HEK293 (cell line): ENCODE results near the gene SPOCK3.
"Not testable (repeated sequence)": the region's sequence is repeated elsewhere in the genome, so short reads cannot be mapped to it uniquely, and the experiment has no call there.

Source experiments
- CTCF ChIA-PET: fragments of 350-600 bp; formaldehyde crosslinking; extraction: SDS; loops from one replicate; lab custom pipeline; 2021; ENCODE audit warnings: antibody characterized with exemption; lab: Yijun Ruan, JAX
- POLR2A ChIA-PET: fragments of 300-600 bp; formaldehyde crosslinking; extraction: SDS; loops from one replicate; lab custom pipeline; 2020; ENCODE audit warnings: antibody characterized with exemption, inconsistent platforms; lab: Yijun Ruan, JAX
- H3K27ac ChIP-seq: fragments of 200-500 bp; sonication (Bioruptor generic); 2 replicates; pipeline ENCODE4 v1.5.1; 2014; ENCODE audit warnings: low read depth, low read length, control low read depth, inconsistent platforms; ENCODE audit errors: extremely low read depth
- H3K36me3 ChIP-seq, 2 experiments: fragments of 200-500 bp in 1 of 2; sonication (Bioruptor generic) in 1 of 2; 1 replicate in 1 of 2; 2 replicates in 1 of 2; pipeline ENCODE4 v1.5.1; 2014 to 2017; ENCODE audit warnings: inconsistent platforms in 2 of 2, low read length in 2 of 2; ENCODE audit not compliant: control insufficient read depth in 2 of 2, insufficient read depth in 1 of 2
- H3K4me1 ChIP-seq: fragments of 200-500 bp; sonication (Bioruptor generic); 2 replicates; pipeline ENCODE4 v1.5.1; 2014; ENCODE audit warnings: mild to moderate bottlenecking, low read length, inconsistent platforms; ENCODE audit not compliant: control insufficient read depth, insufficient read depth
- H3K4me3 ChIP-seq: 2 replicates; pipeline ENCODE4 v1.5.1; 2011; ENCODE audit warnings: low read depth, mild to moderate bottlenecking, control low read depth, low read length, moderate library complexity
- H3K9me3 ChIP-seq: fragments of 200-500 bp; sonication (Bioruptor generic); 2 replicates; pipeline ENCODE4 v1.5.1; 2014; ENCODE audit warnings: low read depth, low read length, inconsistent platforms; ENCODE audit not compliant: control insufficient read depth, insufficient read depth
- BCL11A ChIP-seq: fragments of 450-650 bp; formaldehyde crosslinking; IDR thresholded peaks from 2 replicates; pipeline ENCODE4 v1.5.1; 2016; ENCODE audit warnings: low read depth, missing biosample characterization, missing genetic modification characterization
- KLF9 ChIP-seq: fragments of 450-650 bp; formaldehyde crosslinking; IDR thresholded peaks from 2 replicates; pipeline ENCODE4 v1.5.1; 2016; ENCODE audit warnings: missing biosample characterization, missing genetic modification characterization, low read depth
- OVOL3 ChIP-seq: fragments of 450-650 bp; formaldehyde crosslinking; IDR thresholded peaks from 2 replicates; pipeline ENCODE4 v1.5.1; 2016; ENCODE audit warnings: missing biosample characterization, missing genetic modification characterization
- PRDM1 ChIP-seq: fragments of 450-650 bp; formaldehyde crosslinking; IDR thresholded peaks from 2 replicates; pipeline ENCODE4; 2016; ENCODE audit warnings: missing biosample characterization, missing genetic modification characterization
- PRDM2 ChIP-seq: fragments of 450-650 bp; formaldehyde crosslinking; IDR thresholded peaks from 2 replicates; pipeline ENCODE4 v1.5.1; 2016; ENCODE audit warnings: missing biosample characterization, missing genetic modification characterization, borderline replicate concordance
- ZFP41 ChIP-seq: fragments of 450-650 bp; formaldehyde crosslinking; IDR thresholded peaks from 2 replicates; pipeline ENCODE4 v1.5.1; 2016; ENCODE audit warnings: missing biosample characterization, missing genetic modification characterization, borderline replicate concordance
- ZFP69B ChIP-seq: fragments of 450-650 bp; formaldehyde crosslinking; IDR thresholded peaks from 2 replicates; pipeline ENCODE4 v1.5.1; 2016; ENCODE audit warnings: missing biosample characterization, missing genetic modification characterization
- ZNF10 ChIP-seq: fragments of 450-650 bp; formaldehyde crosslinking; IDR thresholded peaks from 2 replicates; pipeline ENCODE4 v1.5.1; 2017; ENCODE audit warnings: missing biosample characterization, missing genetic modification characterization
- ZNF121 ChIP-seq: fragments of 450-650 bp; formaldehyde crosslinking; IDR thresholded peaks from 2 replicates; pipeline ENCODE4 v1.5.1; 2016; ENCODE audit warnings: missing biosample characterization, missing genetic modification characterization
- ZNF140 ChIP-seq: fragments of 450-650 bp; formaldehyde crosslinking; IDR thresholded peaks from 2 replicates; pipeline ENCODE4 v1.5.1; 2016; ENCODE audit warnings: missing biosample characterization, missing genetic modification characterization
- ZNF157 ChIP-seq: fragments of 450-650 bp; formaldehyde crosslinking; IDR thresholded peaks from 2 replicates; pipeline ENCODE4 v1.5.1; 2016; ENCODE audit warnings: missing biosample characterization, missing genetic modification characterization
- ZNF211 ChIP-seq: fragments of 450-650 bp; formaldehyde crosslinking; IDR thresholded peaks from 2 replicates; pipeline ENCODE4 v1.5.1; 2016; ENCODE audit warnings: low read depth, missing biosample characterization, missing genetic modification characterization
- ZNF221 ChIP-seq: fragments of 450-650 bp; formaldehyde crosslinking; IDR thresholded peaks from 2 replicates; pipeline ENCODE4 v1.5.1; 2017; ENCODE audit warnings: missing biosample characterization, missing genetic modification characterization, borderline replicate concordance
- ZNF23 ChIP-seq: fragments of 450-650 bp; formaldehyde crosslinking; IDR thresholded peaks from 2 replicates; pipeline ENCODE4 v1.5.1; 2016; ENCODE audit warnings: missing biosample characterization, missing genetic modification characterization, borderline replicate concordance
- ZNF24 ChIP-seq: fragments of 450-650 bp; formaldehyde crosslinking; IDR thresholded peaks from 2 replicates; pipeline ENCODE4 v1.5.1; 2016; ENCODE audit warnings: missing biosample characterization, missing genetic modification characterization
- ZNF366 ChIP-seq: fragments of 450-650 bp; formaldehyde crosslinking; conservative IDR thresholded peaks from 2 replicates; pipeline ENCODE4 v1.5.1; 2016; ENCODE audit warnings: missing biosample characterization, missing genetic modification characterization
- ZNF391 ChIP-seq: fragments of 450-650 bp; formaldehyde crosslinking; IDR thresholded peaks from 2 replicates; pipeline ENCODE4 v1.5.1; 2016; ENCODE audit warnings: low read depth, missing biosample characterization, missing genetic modification characterization, borderline replicate concordance
- ZNF426 ChIP-seq: fragments of 450-650 bp; formaldehyde crosslinking; IDR thresholded peaks from 2 replicates; pipeline ENCODE4 v1.5.1; 2017; ENCODE audit warnings: missing biosample characterization, missing genetic modification characterization, mild to moderate bottlenecking, inconsistent platforms, moderate library complexity
- ZNF510 ChIP-seq: fragments of 450-650 bp; formaldehyde crosslinking; IDR thresholded peaks from 2 replicates; pipeline ENCODE4 v1.5.1; 2018; ENCODE audit warnings: mild to moderate bottlenecking, missing genetic modification characterization, missing biosample characterization; ENCODE audit not compliant: insufficient replicate concordance
- ZNF514 ChIP-seq: fragments of 450-650 bp; formaldehyde crosslinking; IDR thresholded peaks from 2 replicates; pipeline ENCODE4 v1.5.1; 2016; ENCODE audit warnings: missing biosample characterization, missing genetic modification characterization
- ZNF555 ChIP-seq: fragments of 450-650 bp; formaldehyde crosslinking; conservative IDR thresholded peaks from 2 replicates; pipeline ENCODE4 v1.5.1; 2017; ENCODE audit warnings: missing biosample characterization, mild to moderate bottlenecking, missing genetic modification characterization, inconsistent platforms
- ZNF621 ChIP-seq: fragments of 450-650 bp; formaldehyde crosslinking; IDR thresholded peaks from 2 replicates; pipeline ENCODE4 v1.5.1; 2017; ENCODE audit warnings: missing biosample characterization, missing genetic modification characterization
- ZNF692 ChIP-seq: fragments of 450-650 bp; formaldehyde crosslinking; IDR thresholded peaks from 2 replicates; pipeline ENCODE4 v1.5.1; 2016; ENCODE audit warnings: missing biosample characterization, missing genetic modification characterization
- ZSCAN18 ChIP-seq: fragments of 450-650 bp; formaldehyde crosslinking; IDR thresholded peaks from 2 replicates; pipeline ENCODE4 v1.5.1; 2016; ENCODE audit warnings: missing biosample characterization, missing genetic modification characterization

Gene SPOCK3

GRCh38 chr4:166724369-166724768, 509.9 kb downstream of the SPOCK3 start:
- ChIA-PET CTCF (no interaction called here), POLR2A (no interaction called here)
- Histone ChIP-seq H3K4me1 (no peaks in the 10 kb centered on the region), H3K4me3 (no peak overlapping the region), H3K36me3 (no peaks in the 10 kb centered on the region), H3K9me3 (no peaks in the 10 kb centered on the region), H3K27ac (no peak overlapping the region)
- TF ChIP-seq ZFP41 (tag by site-specific recombination) (no peak), ZNF140 (no peak), KLF9 (tag by site-specific recombination) (no peak), ZFP69B (tag by site-specific recombination) (no peak), ZNF121 (tag by site-specific recombination) (no peak), PRDM1 (tag by site-specific recombination) (no peak), ZSCAN18 (tag by site-specific recombination) (no peak), ZNF514 (tag by site-specific recombination) (no peak), OVOL3 (tag by site-specific recombination) (no peak)

GRCh38 chr4:166723532-166724140, 510.7 kb downstream of the SPOCK3 start:
- Histone ChIP-seq H3K4me1 (no peaks in the 10 kb centered on the region), H3K27ac (no peak overlapping the region), H3K9me3 (no peaks in the 10 kb centered on the region), H3K4me3 (no peak overlapping the region), H3K36me3 (no peaks in the 10 kb centered on the region)
- CTCF ChIA-PET, result no interaction called here
- TF ChIP-seq ZNF426, result no peak
- TF ChIP-seq ZNF10 (tag by site-specific recombination), result no peak
- no peak for TF ChIP-seq ZNF692 (tag by site-specific recombination)
- TF ChIP-seq ZNF621, result no peak
- TF ChIP-seq ZNF157 (tag by site-specific recombination), result no peak
- TF ChIP-seq PRDM2 (tag by site-specific recombination), result no peak
- TF ChIP-seq ZNF391 (tag by site-specific recombination), result no peak
- TF ChIP-seq ZNF140, result no peak
- TF ChIP-seq ZNF221, result no peak
- TF ChIP-seq ZNF510 (tag by site-specific recombination), result no peak
- TF ChIP-seq ZNF555, result no peak
- no peak for TF ChIP-seq ZNF366 (tag by site-specific recombination)
- TF ChIP-seq ZFP69B (tag by site-specific recombination), result no peak
- no peak for TF ChIP-seq ZNF23 (tag by site-specific recombination)
- no peak for TF ChIP-seq BCL11A (tag by site-specific recombination)
- TF ChIP-seq ZNF24, result no peak
- TF ChIP-seq ZNF211, result no peak
- POLR2A ChIA-PET, result no interaction called here

- H3K4me1 ChIP-seq, H3K4me3 ChIP-seq, CTCF ChIA-PET, H3K36me3 ChIP-seq, H3K9me3 ChIP-seq, H3K27ac ChIP-seq, POLR2A ChIA-PET: not testable (repeated sequence)
Observed at GRCh38 chr4:166715748-166716713, 518.3 kb downstream of the SPOCK3 start.
